PC-3 (cell line): ENCODE measurements around the gene HAGH. TPM values are rescaled to one million over a fixed set of nuclear protein-coding genes. Genes with fewer than 3 reads are reported as not detected.

ENCODE experiments used
- ATAC-seq: fragments of 200-7000 bp; cut with Tn5 transposase; 2 replicates; pipeline ENCODE4 v1.9.1; 2020; ENCODE audit warnings: mild to moderate bottlenecking, moderate library complexity
- BruUV-seq: library from RNA; stranded (reverse); fragments of 400-500 nt; replicated peaks from 2 replicates; lab custom pipeline; 2021; lab: Mats Ljungman, UMichigan
- CTCF ChIA-PET: fragments of 300-600 bp; sonication (Branson Sonifier 250); formaldehyde crosslinking; loops from one replicate; lab custom pipeline; 2022; ENCODE audit warnings: antibody characterized with exemption; lab: Charles Lee
- POLR2A ChIA-PET: fragments of 300-600 bp; sonication (Branson Sonifier 250); formaldehyde crosslinking; loops from one replicate; lab custom pipeline; 2022; ENCODE audit warnings: antibody characterized with exemption; ENCODE audit not compliant: unreplicated experiment; lab: Charles Lee
- DNase-seq: peaks from one replicate; pipeline ENCODE4 v3.0.0-alpha.2; 2015
- H2AFZ ChIP-seq: fragments of 300-600 bp; sonication (generic); 2 replicates; pipeline ENCODE4 v1.6.0; 2016; ENCODE audit warnings: antibody characterized with exemption, low read length
- H3F3A ChIP-seq: fragments of 300-600 bp; sonication (generic); one replicate; pipeline ENCODE4 v1.6.0; 2017; ENCODE audit warnings: antibody characterized with exemption, low read length, control low read depth, mild to moderate bottlenecking; ENCODE audit not compliant: unreplicated experiment
- H3K27ac ChIP-seq: fragments of 300-600 bp; sonication (generic); 2 replicates; pipeline ENCODE4 v1.5.1; 2016; ENCODE audit warnings: mild to moderate bottlenecking, low read length
- H3K27me3 ChIP-seq: fragments of 300-600 bp; sonication (generic); 2 replicates; pipeline ENCODE4 v1.6.1; 2016; ENCODE audit warnings: low read length, mixed read lengths
- H3K36me3 ChIP-seq: fragments of 300-600 bp; sonication (generic); 2 replicates; pipeline ENCODE4 v1.6.1; 2016; ENCODE audit warnings: low read depth, mixed run types, low read length, mixed read lengths
- H3K4me1 ChIP-seq: fragments of 300-600 bp; sonication (generic); 2 replicates; pipeline ENCODE4 v1.5.1; 2016; ENCODE audit warnings: low read length; ENCODE audit not compliant: insufficient read depth
- H3K4me2 ChIP-seq: fragments of 300-600 bp; sonication (generic); 2 replicates; pipeline ENCODE4 v1.6.0; 2016; ENCODE audit warnings: low read length
- H3K4me3 ChIP-seq: fragments of 300-600 bp; sonication (generic); 2 replicates; pipeline ENCODE4 v1.5.1; 2016; ENCODE audit warnings: mild to moderate bottlenecking, low read length, mixed read lengths
- H3K79me2 ChIP-seq: fragments of 300-600 bp; sonication (generic); 2 replicates; pipeline ENCODE4 v1.6.1; 2017; ENCODE audit warnings: low read length, mixed read lengths
- H3K9ac ChIP-seq: fragments of 300-600 bp; sonication (generic); 2 replicates; pipeline ENCODE4 v1.6.0; 2016; ENCODE audit warnings: mild to moderate bottlenecking, low read length
- H3K9me2 ChIP-seq: fragments of 300-600 bp; sonication (generic); replicated peaks from 2 replicates; pipeline ENCODE4 v1.6.1; 2016; ENCODE audit warnings: mixed run types, low read length, mixed read lengths
- H3K9me3 ChIP-seq: fragments of 300-600 bp; sonication (generic); 2 replicates; pipeline ENCODE4 v1.6.1; 2016; ENCODE audit warnings: low read length, mixed read lengths
- H4K20me1 ChIP-seq: fragments of 300-600 bp; sonication (generic); 2 replicates; pipeline ENCODE4 v1.6.1; 2016; ENCODE audit warnings: low read length, mixed read lengths
- CTCF ChIP-seq: fragments of 300-600 bp; sonication (generic); conservative IDR thresholded peaks from 2 replicates; pipeline ENCODE4 v1.5.1; 2017; ENCODE audit warnings: antibody characterized with exemption, low read depth, mild to moderate bottlenecking, low read length
- EZH2 ChIP-seq: fragments of 300-600 bp; sonication (generic); IDR thresholded peaks from one replicate; pipeline ENCODE4 v1.6.1; 2017; ENCODE audit warnings: antibody characterized with exemption, mild to moderate bottlenecking, low read length; ENCODE audit not compliant: unreplicated experiment
- EZH2phosphoT487 ChIP-seq: fragments of 300-600 bp; sonication (generic); IDR thresholded peaks from 2 replicates; pipeline ENCODE4 v1.6.1; 2018; ENCODE audit warnings: mild to moderate bottlenecking, antibody characterized with exemption, low read length, borderline replicate concordance
- intact Hi-C: fragments of 100-400 bp; cut with micrococcal nuclease; formaldehyde crosslinking; loops from 2 replicates; pipeline ENCODE4 v1.9.0; 2023
- total RNA-seq: library from RNA; depleted of rRNA; stranded (reverse); fragments of >200 nt; gene quantifications from 2 replicates; pipeline ENCODE4 v1.2.3, GENCODE V29; 2014

HAGH gene
- total RNA-seq, 1 experiment from 2014 or later, result 99.5 TPM

GRCh38 chr16:1789643-1790045 is 37.0 kb downstream of the HAGH start:
- intact Hi-C loops, result no loop called here

GRCh38 chr16:1788708-1789100 is 37.9 kb downstream of the HAGH start:
- POLR2A ChIA-PET, result no interaction called here
- H3K27ac ChIP-seq, result no peak overlapping the region
- no peak overlapping the region for H2AFZ ChIP-seq
- no peak overlapping the region for H3K4me3 ChIP-seq
- ATAC-seq (no peak), DNase-seq (no peak)
- no peaks in the 10 kb centered on the region for H3K9me2 ChIP-seq
- H3K4me1 ChIP-seq, result no peaks in the 10 kb centered on the region; the same call in 1 of the 2 replicates
- H3F3A ChIP-seq, result no peaks in the 10 kb centered on the region
- no peak overlapping the region for H3K4me2 ChIP-seq
- H3K9ac ChIP-seq, result no peak overlapping the region
- H4K20me1 ChIP-seq, result no peaks in the 10 kb centered on the region
- BruUV-seq, result no TSS peak
- no peaks in the 10 kb centered on the region for H3K27me3 ChIP-seq
- H3K36me3 ChIP-seq, result no peaks in the 10 kb centered on the region
- CTCF ChIA-PET, result no interaction called here
- H3K9me3 ChIP-seq, result no peaks in the 10 kb centered on the region
- peaks cover 29% of the 10 kb centered on the region for H3K79me2 ChIP-seq
- TF ChIP-seq CTCF (no peak), EZH2phosphoT487 (no peak), EZH2 (no peak)
- intact Hi-C loops, result no loop called here

More at GRCh38 chr16:1789643-1790045, 37.0 kb downstream of the HAGH start:
- no peak overlapping the region for H3K27ac ChIP-seq
- H3K9me3 ChIP-seq, result no peaks in the 10 kb centered on the region
- no peaks in the 10 kb centered on the region for H3K36me3 ChIP-seq
- no peak overlapping the region for H3K4me3 ChIP-seq
- H4K20me1 ChIP-seq, result no peaks in the 10 kb centered on the region
- TF ChIP-seq EZH2 (no peak), EZH2phosphoT487 (no peak), CTCF (no peak)
- H3F3A ChIP-seq, result no peaks in the 10 kb centered on the region
- H3K27me3 ChIP-seq, result no peaks in the 10 kb centered on the region
- POLR2A ChIA-PET, result no interaction called here
- CTCF ChIA-PET, result no interaction called here
- no TSS peak for BruUV-seq
- H2AFZ ChIP-seq, result no peak overlapping the region
- no peaks in the 10 kb centered on the region for H3K9me2 ChIP-seq
- no peak overlapping the region for H3K4me2 ChIP-seq
- H3K79me2 ChIP-seq, result peaks cover 20% of the 10 kb centered on the region
- DNase-seq, result no peak
- no peaks in the 10 kb centered on the region for H3K4me1 ChIP-seq
- no peak for ATAC-seq
- H3K9ac ChIP-seq, result no peak overlapping the region

- Histone ChIP-seq H3K27me3 (no peaks in the 10 kb centered on the region), H3K4me1 (no peaks in the 10 kb centered on the region; the same call in 1 of the 2 replicates), H3K27ac (no peak overlapping the region), H3F3A (no peaks in the 10 kb centered on the region), H3K9me2 (no peaks in the 10 kb centered on the region), H3K9ac (no peak overlapping the region), H2AFZ (no peak overlapping the region), H4K20me1 (no peaks in the 10 kb centered on the region), H3K79me2 (peaks cover 34% of the 10 kb centered on the region), H3K36me3 (no peaks in the 10 kb centered on the region), H3K4me3 (no peak overlapping the region), H3K9me3 (no peaks in the 10 kb centered on the region), H3K4me2 (no peak overlapping the region)
- DNase-seq (no peak), ATAC-seq (no peak)
- no peak for TF ChIP-seq EZH2
- no peak for TF ChIP-seq CTCF
- TF ChIP-seq EZH2phosphoT487, result no peak
- intact Hi-C loops, result no loop called here
- no TSS peak for BruUV-seq
- CTCF ChIA-PET, result no interaction called here
- POLR2A ChIA-PET, result no interaction called here
These were observed 38.4 kb downstream of the HAGH start for GRCh38 chr16:1788095-1788707.
